HG02678 (cell line): ENCODE measurements around the gene MAG.

Experiments used
- ATAC-seq: cut with Tn5 transposase; IDR thresholded peaks from one replicate; pipeline ENCODE4 v1.9.1; 2021; ENCODE audit warnings: mild to moderate bottlenecking, moderate library complexity; ENCODE audit not compliant: unreplicated experiment

MAG gene, protein sequence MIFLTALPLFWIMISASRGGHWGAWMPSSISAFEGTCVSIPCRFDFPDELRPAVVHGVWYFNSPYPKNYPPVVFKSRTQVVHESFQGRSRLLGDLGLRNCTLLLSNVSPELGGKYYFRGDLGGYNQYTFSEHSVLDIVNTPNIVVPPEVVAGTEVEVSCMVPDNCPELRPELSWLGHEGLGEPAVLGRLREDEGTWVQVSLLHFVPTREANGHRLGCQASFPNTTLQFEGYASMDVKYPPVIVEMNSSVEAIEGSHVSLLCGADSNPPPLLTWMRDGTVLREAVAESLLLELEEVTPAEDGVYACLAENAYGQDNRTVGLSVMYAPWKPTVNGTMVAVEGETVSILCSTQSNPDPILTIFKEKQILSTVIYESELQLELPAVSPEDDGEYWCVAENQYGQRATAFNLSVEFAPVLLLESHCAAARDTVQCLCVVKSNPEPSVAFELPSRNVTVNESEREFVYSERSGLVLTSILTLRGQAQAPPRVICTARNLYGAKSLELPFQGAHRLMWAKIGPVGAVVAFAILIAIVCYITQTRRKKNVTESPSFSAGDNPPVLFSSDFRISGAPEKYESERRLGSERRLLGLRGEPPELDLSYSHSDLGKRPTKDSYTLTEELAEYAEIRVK

DNA sequence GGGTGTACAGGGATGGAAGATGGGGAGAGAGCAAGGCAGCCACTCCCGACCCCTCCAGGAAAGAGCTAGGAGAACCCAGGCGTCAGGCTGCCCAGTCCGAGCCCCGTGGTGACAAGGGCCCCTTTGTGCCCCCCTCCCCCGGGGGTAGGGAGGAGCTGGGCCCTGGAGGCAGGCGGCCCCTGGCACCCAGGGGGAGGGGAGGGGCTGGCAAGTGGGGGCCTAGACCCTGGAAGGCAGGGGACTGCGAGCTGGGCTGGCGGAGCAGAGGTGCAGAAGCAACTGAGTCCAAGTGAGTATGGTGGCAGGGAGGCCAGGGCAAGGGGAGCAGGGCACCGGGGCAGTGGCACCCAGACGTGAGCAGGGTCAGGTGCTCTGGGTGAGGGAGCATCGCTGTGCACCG, at the start of gene MAG:
Gene MAG (plus strand): TSS at position 246 of the 400 bp plus-strand sequence. CDS start 3,248 bp downstream, outside the sequence.
- ATAC-seq: no peak

DNA sequence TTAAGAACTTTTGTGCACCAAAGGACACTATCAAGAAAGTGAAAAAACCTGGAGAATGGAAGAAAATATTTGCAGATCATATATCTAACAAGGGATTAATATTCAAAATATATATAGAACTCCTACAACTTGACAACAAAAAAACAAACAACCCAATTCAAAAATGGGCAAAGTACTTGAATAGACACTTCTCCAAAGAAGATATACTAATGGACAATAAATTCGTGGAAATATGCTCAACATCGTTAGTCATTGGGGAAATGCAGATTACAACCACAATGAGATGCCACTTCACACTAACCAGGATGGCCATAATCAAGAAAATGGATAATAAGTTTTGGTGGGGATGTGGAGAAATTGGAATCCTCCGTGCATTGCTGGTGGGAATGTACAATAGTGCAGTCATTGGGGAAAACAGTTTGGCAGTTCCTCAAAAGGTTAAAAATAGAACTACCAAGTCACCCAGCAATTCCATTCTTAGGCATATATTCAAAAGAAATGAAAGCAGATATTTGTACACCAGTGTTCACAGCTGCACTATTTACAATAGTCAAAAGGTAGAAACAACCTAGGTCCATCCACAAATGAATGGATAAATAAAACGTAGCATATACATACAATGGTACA, 45.4 kb upstream of the MAG start:
- ATAC-seq: no peak

DNA sequence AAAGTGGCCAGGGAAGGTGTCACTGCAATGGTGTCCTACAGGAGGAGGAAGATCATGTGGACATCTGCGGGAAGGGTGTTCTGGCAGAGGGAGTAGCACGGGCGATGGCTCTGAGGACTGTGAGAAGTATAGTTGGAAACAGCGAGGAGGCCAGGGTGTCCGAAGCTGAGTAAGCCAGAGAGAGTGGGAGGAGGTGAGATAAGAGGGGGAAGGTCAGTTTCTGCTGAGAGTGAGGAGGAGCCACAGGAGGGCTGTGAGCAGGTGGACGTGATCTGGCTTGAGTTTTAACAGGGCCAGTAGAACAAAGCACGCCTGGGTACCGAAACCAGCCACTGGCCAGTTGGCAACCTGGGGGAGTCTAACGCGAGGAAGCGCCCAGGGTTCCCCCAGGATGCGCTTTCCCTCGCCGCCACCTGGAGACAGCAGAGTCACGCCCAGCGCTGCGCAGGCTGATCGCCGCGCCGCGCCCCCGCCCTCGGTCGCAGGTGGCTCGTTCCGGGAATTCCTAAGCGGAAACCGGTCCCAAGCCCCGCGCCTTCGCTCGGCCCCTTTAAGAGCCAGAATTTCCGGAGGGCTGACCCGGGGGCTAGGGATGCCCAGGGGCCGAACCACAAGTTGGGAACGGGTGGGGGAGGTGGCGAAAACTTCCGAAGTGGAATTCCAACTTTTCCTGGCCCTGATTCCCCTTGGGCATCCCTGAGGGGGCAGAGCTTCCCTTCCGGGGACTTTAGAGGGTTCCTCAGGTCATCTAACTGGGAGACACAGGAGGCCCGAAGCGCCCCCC, 44.2 kb upstream of the MAG start:
- ATAC-seq: peak; percentile 46

DNA sequence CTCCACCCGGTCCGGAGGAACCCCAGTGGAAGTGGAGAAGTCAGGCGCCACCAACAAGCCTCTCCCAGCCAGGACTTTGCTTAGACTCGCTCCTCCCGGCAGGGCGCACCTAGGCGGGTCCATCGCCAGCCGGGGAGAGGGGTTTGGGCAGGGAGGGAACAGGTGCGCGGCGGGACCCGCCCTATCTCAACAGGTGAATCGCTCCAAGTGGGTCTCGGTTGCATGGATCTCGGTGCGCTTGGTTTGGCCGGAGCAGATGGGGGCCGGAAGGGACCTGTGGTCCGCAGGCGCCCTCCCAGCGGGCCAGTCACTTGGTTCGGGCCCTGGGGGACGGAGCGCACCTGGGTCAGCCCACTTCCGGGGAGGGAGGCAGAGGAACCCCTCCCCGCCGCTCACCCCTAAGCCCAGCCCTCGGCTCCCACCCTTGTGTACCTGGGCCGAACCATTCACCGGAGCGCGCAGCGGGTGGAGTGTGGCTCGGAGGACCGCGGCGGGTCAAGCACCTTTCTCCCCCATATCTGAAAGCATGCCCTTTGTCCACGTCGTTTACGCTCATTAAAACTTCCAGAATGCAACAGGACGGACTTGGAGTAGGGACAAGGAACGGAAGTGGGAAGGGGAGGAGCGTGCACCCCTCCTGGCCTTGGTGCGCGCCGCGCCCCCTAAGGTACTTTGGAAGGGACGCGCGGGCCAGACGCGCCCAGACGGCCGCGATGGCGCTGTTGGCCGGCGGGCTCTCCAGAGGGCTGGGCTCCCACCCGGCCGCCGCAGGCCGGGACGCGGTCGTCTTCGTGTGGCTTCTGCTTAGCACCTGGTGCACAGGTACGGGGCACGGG, 43.4 kb upstream of the MAG start, which contains the start of gene LSR:
Gene LSR (plus strand): TSS at position 693 of the 836 bp plus-strand sequence. CDS start 21 bp downstream, at position 714.
- peak; percentile 80 for ATAC-seq

DNA sequence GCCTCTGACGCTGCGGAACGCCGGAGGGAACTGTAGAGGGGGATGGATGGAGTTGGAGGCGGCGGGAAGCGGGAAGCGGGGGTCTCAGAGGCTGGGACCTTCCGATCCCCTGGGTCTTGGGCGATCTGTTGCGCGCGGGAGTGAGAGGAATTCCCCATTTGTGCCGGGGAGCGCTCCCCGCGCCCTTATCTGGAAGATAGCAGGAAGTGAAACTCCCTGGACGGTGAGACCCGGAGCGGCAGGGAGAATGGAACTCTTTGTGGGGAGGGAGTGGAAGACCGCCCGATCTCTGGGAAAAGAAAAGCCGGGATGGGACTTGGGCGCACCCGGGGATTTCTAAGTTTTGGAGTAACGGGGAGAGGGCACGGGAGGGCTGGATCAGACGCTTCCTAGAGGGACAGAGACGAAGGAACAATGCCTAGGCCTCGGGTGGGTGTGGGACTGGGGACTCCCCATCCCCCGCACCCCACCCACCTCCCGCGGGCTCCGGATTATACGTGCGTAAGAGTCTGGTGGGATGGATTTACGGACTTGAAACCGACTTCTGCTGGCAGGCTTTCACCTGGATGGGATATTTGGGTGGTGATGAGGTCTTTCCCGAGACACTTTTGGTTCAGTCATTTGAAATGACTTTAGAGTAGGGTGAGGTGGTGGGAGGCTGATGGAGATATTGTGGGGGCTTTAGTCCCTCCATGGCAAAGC, 42.7 kb upstream of the MAG start:
- ATAC-seq: no peak

DNA sequence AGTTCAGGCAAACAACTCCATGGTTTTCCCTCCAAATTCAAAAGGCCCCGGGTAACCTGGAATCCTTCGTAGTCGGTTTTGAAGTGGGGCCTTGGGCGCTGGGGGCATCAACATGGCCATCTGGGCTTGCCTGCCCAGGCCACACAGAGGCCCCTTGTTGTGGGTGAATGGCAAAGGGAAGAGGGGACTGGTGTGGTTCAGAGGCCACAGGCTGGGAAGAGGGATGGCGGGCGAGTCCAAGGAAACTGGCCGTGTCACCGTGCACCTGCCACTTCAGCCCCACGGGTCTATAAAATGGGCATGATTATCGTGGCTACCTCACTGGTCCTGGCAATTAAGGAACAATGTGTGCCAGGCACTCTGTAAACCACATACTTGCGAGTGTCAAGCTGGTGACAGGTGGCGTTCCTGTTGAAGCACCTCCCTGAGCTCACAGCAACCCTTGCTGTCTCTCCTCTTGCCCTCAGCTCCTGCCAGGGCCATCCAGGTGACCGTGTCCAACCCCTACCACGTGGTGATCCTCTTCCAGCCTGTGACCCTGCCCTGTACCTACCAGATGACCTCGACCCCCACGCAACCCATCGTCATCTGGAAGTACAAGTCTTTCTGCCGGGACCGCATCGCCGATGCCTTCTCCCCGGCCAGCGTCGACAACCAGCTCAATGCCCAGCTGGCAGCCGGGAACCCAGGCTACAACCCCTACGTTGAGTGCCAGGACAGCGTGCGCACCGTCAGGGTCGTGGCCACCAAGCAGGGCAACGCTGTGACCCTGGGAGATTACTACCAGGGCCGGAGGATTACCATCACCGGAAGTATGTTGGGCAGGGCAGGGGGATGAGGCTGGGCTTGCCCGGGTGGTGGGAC, 41.9 kb upstream of the MAG start:
- ATAC-seq: no peak

DNA sequence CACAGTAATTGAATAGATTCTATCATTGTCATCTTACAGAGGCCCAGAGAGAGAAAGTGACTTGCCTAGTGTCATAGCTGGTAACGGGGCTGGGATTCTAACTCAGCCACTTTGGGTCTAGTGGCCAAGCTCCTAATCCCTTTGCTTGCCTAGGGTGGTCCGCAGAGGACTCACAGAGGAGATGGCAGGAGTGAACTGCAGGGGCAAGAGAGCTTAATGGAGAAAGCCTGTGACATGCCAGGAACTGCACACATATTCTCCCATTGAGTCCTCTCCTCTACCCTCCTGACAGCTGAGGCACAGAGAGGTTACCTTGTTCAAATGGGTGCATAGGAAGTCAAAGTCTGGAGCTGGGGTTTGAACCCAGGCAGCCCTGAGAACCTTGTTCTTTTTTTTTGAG, 40.5 kb upstream of the MAG start:
- no peak for ATAC-seq

DNA sequence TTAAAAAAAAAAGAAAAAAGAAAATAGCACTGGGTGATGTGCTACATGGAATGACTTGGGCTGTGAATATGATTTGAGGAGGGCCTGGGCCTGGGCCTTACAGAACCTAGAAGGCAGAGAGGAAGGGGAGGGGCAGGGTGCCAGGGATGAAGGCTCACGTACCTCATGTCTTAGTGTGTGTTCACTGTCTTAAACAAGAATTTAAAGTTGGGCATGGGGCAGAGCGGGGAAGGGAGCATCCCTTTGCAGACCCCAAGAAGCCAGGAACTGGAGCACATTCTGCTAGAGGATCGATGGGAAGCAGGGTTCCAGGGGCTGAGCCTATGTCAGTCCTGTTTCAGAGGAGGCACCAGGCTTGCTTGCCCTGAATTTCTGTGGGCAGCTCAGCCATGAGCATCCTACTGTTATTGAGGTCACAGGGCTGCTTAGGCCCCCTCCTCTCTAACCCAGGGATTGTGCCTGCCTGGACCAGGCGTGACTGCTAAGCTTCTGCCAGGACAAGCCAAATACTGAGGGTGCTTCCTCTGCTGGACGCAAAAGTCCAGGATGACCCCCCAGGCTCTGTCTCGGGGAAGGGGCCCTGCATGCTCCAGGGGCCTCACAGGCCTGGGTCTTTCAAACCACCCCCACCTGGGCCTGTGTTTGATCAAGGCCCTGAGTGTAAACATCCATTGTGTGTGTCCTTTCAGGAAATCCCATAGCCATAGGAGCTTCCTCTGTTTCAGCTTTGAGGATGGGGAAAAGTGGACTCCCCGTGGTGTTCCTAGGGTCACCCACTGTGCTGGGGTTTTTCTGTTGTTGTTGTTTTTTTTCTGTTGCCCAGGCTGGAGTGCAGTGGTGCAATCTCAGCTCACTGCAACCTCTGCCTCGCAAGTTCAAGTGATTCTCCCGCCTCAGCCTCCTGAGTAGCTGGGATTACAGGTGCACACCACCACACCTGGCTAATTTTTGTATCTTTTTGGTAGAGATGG, 38.4 kb upstream of the MAG start:
- no peak for ATAC-seq

DNA sequence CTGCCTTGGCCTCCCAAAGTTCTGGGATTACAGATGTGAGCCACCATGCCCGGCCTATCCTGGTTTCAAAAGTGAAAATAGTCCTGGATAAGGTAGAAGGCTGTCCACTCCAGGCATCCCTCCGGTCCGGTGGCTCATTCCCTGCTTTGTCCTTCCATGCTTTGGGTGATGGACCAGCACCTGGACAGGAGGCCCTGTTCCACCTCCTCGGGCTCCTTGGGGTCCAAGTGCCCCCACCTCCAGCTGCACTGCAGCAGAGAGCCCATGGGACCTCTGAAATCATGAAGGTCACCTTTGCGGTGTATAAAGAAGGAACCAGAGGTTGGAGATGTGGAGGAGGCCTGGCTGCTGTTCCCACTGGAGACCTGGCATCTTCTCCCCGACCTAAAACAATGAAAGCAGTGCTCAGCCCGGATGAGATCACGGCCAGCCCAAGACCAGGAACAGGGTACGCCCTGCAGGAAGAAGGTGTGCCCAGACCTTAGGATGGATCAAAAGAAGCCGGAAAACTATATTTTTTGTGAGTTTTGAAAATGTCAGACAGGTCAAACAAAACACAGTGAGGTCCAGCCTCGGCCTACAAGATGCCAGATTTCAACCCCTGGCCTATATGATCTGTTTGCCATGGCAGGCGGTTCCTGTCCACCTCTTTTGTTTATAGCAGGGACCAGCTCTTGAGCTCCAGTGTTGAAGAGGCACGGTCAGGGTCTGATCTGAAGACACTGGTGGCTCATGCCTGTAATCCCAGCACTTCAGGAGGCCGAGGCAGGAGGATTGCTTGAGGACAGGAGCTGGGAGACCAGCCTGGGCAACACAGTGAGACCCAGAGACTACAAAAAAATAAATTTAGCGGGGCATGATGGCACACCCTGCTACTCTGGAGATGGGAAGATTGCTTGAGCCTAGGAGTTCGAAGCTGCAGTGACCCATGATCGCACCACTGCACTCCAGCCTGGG, 37.3 kb upstream of the MAG start:
- no peak for ATAC-seq

DNA sequence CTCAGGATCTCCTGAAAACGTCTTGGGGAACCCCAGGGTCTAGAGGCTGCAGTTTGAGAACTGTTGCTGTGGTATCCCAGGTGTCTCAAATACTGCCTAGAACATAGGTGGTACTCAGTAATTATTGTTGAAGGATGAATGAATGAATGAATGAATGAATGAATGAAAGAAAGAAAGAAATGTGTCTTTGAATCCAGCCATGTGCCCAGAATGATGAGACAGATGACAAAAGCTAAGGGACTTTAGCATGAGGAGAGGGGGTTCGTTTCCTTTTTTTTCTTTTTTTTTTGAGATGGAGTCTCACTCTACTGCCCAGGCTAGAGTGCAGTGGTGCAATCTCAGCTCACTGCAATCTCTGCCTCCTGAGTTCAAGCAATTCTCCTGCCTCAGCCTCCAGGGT, 35.4 kb upstream of the MAG start:
- no peak for ATAC-seq

DNA sequence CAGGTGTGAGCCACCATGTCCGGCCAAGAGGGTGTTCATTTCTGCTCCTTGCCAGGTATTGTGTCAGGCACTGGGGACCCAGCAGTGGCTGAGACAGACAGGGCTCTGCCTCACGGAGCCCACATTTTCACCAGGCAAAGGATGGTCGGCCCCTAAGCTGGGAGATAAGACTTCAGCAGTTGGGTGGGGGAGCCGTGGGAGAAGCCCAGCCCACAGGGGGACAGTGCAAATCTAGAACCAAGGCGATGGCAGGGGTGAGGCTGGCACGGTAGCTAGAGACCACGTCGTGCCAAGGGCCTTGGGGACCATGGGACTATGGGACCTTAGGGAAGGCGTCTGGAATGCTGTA, 34.9 kb upstream of the MAG start:
- no peak for ATAC-seq

DNA sequence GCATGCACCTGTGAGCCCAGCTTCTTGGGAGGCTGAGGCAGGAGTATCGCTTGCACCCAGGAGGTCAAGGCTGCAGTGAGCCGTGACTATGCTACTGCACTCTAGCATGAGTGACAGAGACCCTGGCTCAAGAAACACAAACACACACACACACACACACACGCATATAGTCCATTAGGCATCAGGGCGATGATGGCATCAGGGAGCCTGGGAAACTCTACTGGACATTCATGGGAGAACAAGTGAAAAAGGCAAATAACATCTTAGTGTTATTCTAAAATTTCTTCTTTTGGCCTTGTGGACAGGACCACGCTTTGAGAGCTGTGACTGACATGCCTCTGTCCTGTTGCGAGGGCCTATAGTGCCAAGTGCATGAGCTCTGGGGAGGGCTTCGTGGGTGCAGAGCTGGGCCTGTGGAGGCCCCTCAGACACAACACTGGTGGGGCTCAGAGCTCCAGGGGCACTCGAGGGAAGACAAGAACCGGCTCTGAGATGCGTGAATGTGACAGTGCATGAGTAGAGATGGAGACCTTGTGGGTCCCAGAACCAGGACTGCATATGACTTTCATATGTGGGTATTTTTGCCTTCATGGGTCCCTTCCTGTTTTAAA, 31.2 kb upstream of the MAG start:
- ATAC-seq: no peak

DNA sequence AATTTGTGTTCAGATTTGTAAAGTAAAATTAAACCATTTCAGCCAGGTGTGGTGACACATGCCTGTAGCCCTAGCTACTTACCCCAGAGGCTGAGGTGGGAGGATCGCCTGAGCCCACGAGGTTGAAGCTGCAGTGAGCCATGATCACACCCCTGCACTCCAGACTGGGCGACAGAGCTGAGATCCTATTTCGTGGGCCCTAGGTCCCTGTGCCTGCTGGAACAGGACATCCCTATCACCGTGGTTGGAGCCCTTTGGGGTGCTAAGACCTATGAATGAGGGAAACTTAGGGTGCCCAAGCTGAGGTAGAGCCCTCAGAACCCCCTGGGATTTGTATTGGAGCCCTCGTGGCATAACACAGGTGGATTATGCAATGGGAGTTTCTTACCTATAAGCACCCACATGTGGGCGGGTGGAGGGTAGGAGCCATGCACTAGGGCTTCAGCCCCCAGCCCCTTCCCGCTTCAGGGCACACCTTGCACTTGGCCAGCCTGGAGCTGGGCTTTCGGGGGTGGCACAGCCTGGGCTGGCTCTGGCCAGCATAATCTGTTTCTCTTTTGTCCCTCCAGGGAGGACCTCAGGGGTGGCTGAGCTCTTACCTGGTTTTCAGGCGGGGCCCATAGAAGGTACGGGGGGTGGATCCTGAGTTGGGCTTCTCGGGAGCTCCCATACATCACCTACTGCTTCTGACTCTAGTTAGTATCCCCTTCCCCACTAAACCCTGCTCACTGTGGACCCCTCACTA, 30.4 kb upstream of the MAG start:
- no peak for ATAC-seq

DNA sequence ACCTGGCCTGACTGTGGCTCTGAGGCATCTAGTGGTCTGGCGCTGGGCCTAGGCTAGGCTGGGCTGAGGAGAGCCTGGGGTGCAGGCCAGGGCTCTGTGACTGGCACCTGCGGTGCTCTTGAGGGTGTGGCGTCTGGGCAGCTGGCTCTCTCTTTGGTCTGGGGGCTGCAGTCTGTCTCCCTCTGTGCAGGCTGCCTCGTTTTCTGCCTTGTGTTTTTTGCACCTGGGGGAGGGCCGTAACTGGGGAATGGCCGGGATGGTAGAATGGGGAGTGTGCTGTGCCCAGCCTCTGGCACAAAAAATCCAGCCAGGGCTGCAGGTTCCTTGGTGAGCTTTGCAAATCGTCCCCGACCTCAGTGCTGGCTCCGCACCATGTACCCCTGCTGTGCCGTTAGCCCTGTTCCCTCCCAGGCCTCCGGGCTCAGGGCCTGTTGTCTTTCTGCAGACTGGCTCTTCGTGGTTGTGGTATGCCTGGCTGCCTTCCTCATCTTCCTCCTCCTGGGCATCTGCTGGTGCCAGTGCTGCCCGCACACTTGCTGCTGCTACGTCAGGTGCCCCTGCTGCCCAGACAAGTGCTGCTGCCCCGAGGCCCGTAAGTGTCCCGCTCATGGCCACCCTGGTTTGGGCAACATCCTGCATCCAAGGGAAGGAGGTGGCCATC, 29.7 kb upstream of the MAG start:
- ATAC-seq: no peak
